Stimulated activated CD8-positive, alpha-beta memory T cell treated with anti-CD3 and anti-CD28 coated beads, Interleukin-7, amount 100 ng/mL, for 24 hours (primary cell): ENCODE data around the gene FBXO44.
"Not testable (repeated sequence)": the region's sequence is repeated elsewhere in the genome, so short reads cannot be mapped to it uniquely, and the experiment has no call there.

ENCODE experiments used
- DNase-seq: peaks from one replicate; pipeline ENCODE4 v3.0.0-alpha.2; 2020; ENCODE audit warnings: low read depth

The FBXO44 gene

GRCh38 chr1:11654137-11654938 is at the start of gene FBXO44, which contains the start of gene FBXO2:
TSS of gene FBXO44 (plus strand) at chr1:11654877. CDS start at chr1:11655836, 959 bp downstream.
TSS of gene FBXO2 (minus strand) at chr1:11654429. CDS start at chr1:11654340, 89 bp downstream.
- peak; percentile 28 for DNase-seq

GRCh38 chr1:11606775-11607174 is 47.9 kb upstream of the FBXO44 start:
- DNase-seq = no peak

DNA sequence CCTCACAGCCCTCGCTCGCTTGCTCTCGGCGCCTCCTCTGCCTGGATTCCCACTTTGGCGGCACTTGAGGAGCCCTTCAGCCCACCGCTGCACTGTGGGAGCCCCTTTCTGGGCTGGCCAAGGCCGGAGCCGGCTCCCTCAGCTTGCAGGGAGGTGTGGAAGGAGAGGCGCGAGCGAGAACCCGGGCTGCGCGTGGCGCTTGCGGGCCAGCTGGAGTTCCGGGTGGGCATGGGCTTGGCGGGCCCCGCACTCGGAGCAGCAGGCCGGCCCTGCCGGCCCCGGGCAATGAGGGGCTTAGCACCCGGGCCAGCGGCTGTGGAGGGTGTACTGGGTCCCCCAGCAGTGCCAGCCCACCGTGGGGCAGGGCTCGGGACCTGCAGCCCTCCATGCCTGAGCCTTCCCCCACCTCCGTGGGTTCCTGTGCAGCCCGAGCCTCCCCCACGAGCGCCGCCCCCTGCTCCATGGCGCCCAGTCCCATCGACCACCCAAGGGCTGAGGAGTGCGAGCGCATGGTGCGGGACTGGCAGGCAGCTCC is 46.0 kb upstream of the FBXO44 start:
- DNase-seq = not testable (repeated sequence)

DNA sequence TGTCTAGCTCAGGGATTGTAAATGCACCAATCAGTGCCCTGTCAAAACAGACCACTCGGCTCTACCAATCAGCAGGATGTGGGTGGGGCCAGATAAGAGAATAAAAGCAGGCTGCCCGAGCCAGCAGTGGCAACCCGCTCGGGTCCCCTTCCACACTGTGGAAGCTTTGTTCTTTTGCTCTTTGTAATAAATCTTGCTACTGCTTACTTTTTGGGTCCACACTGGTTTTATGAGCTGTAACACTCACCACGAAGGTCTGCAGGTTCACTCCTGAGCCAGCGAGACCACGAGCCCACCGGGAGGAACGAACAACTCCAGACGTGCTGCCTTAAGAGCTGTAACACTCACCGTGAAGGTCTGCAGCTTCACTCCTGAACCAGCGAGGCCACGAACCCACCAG is 45.3 kb upstream of the FBXO44 start:
- not testable (repeated sequence) for DNase-seq

DNA sequence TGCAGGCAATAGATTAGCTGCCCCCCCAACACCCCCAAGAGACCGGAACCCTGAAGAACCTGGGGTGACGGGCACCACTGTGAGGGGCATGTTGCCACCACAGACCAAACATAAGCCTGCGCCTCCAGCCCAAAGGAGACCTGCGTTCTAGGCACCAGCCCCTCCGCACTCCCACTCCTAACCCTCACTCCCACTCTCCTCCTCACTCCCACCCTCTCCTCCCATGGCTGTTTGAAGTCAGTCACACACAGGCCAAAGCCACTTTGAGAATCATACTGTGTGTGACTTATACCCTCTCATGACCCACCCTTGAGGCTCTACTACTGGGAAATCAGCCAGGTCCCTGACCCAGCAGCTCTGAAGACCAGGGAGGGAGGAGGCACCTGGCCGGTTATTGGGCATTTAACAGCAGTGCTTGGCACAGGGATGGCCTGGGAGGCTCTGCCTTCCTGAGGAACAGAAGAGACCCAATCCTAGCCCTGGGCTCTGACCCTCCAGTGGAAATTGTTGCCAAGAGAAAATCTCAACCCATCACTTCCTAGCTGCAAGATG is 44.0 kb upstream of the FBXO44 start:
- DNase-seq = no peak

- DNase-seq = no peak
Observed at GRCh38 chr1:11611638-11612327, 42.9 kb upstream of the FBXO44 start.

- no peak for DNase-seq
Observed at GRCh38 chr1:11613347-11613746, 41.3 kb upstream of the FBXO44 start.

- DNase-seq = no peak
Observed at GRCh38 chr1:11615090-11615489, 39.6 kb upstream of the FBXO44 start.

GRCh38 chr1:11616766-11617165 is 37.9 kb upstream of the FBXO44 start:
- DNase-seq = no peak

- DNase-seq = no peak
Observed at GRCh38 chr1:11617314-11617713, 37.4 kb upstream of the FBXO44 start.

- no peak for DNase-seq
Observed at GRCh38 chr1:11617741-11618140, 36.9 kb upstream of the FBXO44 start.

DNA sequence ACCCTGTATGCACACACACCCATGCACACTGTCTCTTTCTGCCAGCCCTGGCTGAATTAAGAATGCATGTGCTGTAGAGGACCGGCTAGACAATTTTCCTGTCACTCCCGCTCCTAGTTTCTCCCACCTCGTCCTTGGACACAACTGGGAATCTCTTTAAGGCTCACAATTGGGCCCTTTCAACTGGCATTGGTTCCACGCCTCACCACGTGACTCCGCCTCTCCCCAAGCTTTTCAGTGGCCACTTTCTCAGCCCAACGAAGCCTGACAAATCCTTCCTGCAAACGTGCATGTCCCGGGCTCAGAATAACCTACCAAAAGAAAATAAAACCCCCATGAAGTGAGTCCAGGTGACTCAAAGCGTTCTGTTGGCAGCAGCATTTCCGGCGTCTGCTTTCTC is 34.3 kb upstream of the FBXO44 start:
- no peak for DNase-seq

DNA sequence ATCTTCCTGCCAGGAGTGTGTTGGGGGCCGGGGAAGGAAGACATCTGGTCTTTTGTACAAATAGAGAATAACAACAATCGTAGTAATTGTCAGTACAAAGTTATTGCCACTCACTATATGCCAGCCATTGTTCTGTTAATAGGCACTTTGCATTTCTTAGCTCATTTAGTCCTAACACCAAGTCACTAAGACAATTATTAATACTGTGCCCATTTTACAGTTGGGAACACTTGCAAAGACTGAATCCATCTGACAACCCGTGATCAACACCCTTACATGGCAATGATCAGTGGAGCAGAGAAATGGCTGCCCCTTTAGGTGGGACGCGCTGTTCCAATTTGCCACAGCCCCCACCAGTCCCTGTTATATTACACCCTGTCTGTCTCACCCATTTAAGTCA is 33.8 kb upstream of the FBXO44 start:
- no peak for DNase-seq

DNA sequence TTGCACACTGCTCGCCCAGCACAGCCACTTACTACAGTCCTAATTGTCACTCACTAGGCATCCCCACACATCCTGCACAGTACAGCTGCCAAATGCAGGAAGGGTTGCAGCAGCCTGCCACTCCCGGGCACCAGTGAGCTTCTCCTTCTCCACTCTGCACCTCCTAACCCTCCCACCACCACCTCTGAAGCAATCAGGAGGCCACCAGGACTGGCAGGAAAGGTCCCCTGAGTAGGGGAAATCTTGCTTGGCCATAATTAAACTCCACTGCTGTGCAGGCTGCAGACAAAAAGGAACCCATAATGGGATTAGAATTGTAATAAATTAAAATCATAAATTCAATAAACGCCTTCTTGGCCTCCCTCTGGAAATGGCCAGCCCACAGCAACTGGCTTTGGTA is 32.3 kb upstream of the FBXO44 start:
- DNase-seq = no peak

GRCh38 chr1:11623702-11624101 is 31.0 kb upstream of the FBXO44 start:
- no peak for DNase-seq

GRCh38 chr1:11626551-11626950 is 28.1 kb upstream of the FBXO44 start:
- no peak for DNase-seq

DNA sequence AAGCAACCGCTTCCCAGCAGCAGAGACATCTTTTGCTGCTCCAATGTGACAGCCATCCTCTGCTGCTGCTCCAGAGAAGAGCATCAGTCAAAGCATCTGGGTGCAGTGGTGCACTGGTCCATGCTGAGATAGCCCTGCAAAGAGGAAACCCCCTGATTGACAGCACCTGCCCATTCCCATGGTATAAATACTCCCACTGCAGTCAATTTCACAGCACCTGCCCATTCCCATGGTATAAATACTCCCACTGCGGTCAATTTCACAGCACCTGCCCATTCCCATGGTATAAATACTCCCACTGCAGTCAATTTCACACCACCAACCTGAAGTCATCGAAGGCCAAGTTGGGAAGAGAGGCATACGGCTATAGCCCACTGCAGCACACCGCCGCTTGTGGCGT is 25.9 kb upstream of the FBXO44 start:
- no peak for DNase-seq

DNA sequence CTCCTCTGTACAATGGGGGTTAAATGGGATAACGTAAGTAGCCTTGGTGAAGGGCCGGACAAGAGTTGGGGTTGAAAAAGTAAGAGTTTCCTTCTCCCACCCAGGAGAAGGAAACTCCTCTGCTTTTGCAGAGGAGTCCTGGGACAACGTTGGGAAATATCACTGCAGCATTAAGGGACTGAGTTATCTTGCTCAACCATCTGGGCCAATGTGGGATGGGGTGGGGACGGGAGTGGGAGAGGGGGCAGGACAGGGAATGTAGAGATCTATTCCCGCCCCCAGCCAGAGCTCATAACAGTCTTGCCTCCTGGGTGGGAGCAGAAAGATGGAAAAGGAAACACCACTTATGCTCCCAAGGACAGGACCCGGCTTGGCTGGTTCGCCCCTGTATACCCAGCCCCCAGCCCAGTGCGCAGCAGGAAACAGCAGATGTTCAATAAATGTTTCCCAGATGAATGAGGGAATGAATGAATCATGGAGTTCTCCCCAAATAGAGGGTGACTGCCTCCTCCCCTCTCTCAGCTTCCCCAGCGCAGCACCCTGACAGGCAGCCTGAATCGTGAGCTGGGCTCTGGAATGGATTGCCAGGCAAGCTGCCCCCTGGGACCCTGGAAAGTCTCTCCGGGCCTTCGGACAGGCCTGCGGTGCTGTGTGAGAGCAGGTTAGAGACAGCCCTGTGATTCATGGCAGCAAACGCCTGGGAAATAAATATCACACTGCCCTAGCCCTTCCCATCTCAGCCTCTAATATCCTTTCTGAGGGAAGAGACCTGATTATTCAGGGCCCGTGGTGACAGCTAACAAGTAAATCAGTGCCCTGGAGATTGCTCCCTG is 25.3 kb upstream of the FBXO44 start:
- DNase-seq = no peak

GRCh38 chr1:11634365-11635192 is 20.1 kb upstream of the FBXO44 start:
- DNase-seq = no peak

DNA sequence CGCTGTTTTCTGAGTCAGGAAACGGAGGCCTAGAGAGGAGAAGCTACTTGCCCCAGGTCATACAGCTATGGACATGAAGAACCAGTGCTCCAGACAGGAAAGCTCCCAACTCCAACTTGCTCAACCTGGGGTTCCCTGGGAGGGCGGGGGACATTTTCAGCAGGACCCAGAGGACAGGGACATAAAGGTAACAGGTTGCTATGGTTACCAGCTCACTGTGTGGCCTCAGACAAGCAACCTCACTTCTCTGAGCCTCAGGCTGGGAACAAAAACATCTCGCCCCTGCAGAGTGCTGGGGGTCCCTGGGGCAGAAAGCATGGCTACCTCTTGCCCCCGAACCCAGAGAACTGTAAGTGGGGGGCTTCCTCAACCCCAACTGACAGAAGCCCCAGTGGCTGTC is 16.6 kb upstream of the FBXO44 start:
- no peak for DNase-seq

GRCh38 chr1:11639372-11639771 is 15.3 kb upstream of the FBXO44 start:
- DNase-seq = no peak
